D721Med (cell line): Measurements from ENCODE around the gene PNPLA1.

Experiments used
- DNase-seq: peaks from one replicate; pipeline ENCODE4 v3.0.0; 2011; ENCODE audit warnings: low spot score; ENCODE audit not compliant: insufficient read length
- FAIRE-seq: peaks from 2 replicates; lab custom pipeline; 2011; peaks lifted over from hg19 to GRCh38; lab: Jason Lieb, UNC
- TF ChIP-seq, protein P1 (sequence below): IDR thresholded peaks from 2 replicates; pipeline ENCODE4 v1.5.1; 2012; ENCODE audit warnings: mild to moderate bottlenecking, control low read depth; ENCODE audit not compliant: insufficient read depth; ENCODE audit errors: missing control alignments

The PNPLA1 gene

GRCh38 chr6:36296240-36296639, 26.4 kb downstream of the PNPLA1 start:
- TF ChIP-seq, protein P1, sequence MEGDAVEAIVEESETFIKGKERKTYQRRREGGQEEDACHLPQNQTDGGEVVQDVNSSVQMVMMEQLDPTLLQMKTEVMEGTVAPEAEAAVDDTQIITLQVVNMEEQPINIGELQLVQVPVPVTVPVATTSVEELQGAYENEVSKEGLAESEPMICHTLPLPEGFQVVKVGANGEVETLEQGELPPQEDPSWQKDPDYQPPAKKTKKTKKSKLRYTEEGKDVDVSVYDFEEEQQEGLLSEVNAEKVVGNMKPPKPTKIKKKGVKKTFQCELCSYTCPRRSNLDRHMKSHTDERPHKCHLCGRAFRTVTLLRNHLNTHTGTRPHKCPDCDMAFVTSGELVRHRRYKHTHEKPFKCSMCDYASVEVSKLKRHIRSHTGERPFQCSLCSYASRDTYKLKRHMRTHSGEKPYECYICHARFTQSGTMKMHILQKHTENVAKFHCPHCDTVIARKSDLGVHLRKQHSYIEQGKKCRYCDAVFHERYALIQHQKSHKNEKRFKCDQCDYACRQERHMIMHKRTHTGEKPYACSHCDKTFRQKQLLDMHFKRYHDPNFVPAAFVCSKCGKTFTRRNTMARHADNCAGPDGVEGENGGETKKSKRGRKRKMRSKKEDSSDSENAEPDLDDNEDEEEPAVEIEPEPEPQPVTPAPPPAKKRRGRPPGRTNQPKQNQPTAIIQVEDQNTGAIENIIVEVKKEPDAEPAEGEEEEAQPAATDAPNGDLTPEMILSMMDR, result no peak
- FAIRE-seq (no peak), DNase-seq (no peak)

- FAIRE-seq (no peak), DNase-seq (no peak)
- TF ChIP-seq, protein P1, result no peak
Measured at GRCh38 chr6:36297051-36297450, 27.2 kb downstream of the PNPLA1 start.

DNA sequence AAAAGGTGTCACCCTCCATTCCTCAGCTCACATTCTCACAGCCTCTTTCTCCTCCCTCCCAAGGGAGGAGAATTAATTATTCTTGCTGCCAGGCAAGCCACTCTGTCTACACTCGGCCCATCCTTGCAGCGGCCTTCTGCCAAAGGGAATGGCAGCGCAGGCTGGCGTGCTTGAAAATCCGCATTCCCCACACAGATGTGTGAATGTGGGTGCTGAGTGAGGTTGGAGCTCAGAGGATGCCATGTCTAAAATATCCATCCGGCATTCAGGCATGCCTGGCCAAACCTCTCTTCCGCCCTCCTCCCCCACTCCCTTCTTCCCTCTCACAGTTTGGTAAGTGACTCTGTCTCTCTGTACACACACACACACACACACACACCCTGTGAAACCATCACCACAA, 27.7 kb downstream of the PNPLA1 start:
- DNase-seq (no peak), FAIRE-seq (no peak)
- TF ChIP-seq, protein P1, result no peak

DNA sequence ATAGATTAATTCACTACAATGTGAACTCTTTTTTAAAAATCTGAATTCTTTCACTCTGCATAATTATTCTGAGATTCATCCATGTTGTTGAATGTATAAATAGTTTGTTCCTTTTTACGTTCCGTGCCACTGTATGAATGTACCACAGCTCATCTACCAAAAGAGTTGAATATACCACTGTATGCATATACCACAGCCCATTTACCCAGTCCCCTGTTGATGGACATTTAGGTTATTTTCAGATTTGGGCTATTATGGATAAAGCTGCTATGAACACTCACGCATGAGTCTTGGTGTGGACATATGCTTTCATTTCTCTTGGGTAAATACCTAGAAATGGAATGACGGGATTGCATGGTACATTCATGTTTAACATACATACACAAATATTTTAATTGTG, 28.2 kb downstream of the PNPLA1 start:
- TF ChIP-seq, protein P1, result no peak
- no peak for FAIRE-seq
- DNase-seq, result no peak

GRCh38 chr6:36301085-36301658, 31.3 kb downstream of the PNPLA1 start:
- DNase-seq (no peak), FAIRE-seq (no peak)

GRCh38 chr6:36301781-36302180, 31.9 kb downstream of the PNPLA1 start:
- TF ChIP-seq, protein P1, result no peak
- FAIRE-seq (no peak), DNase-seq (no peak)

More at GRCh38 chr6:36301085-36301658, 31.3 kb downstream of the PNPLA1 start:
- TF ChIP-seq, protein P1, result no peak

DNA sequence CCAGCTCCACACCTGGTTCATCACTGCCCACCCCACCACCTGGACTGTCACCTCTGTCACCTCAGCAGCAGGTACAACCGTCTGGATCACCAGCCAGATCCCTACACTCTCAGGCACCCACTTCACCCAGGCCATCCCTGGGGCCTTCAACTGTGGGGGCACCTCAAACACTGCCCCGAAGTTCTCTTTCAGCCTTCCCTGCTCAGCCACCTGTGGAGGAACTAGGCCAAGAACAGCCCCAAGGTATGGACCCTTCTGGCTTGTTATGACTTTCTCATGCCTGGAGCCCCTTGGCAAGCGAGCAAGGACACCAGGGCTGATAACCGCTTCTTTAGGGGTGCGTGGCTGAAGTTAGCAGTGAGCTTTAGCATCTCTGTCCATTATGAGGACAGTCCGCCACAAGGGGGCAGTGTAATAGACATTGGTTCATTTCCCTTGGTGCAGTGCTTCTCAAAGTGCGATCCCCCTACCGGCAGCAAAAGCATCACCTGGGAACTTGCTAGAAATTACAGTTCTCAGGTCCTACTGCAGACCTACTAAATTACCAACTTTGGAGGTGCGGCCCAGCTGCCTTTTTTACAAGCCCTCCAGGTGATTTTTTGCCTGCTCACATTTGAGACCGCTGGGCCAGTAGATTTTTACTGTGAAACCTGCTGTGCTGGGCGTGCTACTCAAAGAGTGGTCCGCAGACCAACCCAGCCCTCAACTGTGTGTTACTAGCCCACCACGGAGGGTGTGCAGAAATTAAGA, 32.5 kb downstream of the PNPLA1 start:
- TF ChIP-seq, protein P1, result peak; percentile 94
- FAIRE-seq (no peak), DNase-seq (peak; percentile 59)
